RPMI7951 (cell line): ENCODE data around the gene TAP2. TPM values are rescaled to one million over a fixed set of nuclear protein-coding genes. Genes with fewer than 3 reads are reported as not detected.

Source experiments
- DNase-seq: peaks from one replicate; pipeline ENCODE4 v3.0.0-alpha.2; 2012; ENCODE audit warnings: low read depth
- total RNA-seq: library from RNA; depleted of rRNA; stranded (reverse); fragments of >200 nt; shearing (Covaris generic); gene quantifications from 2 replicates; pipeline ENCODE4 v1.2.3, GENCODE V29; 2014; rRNA removed

The TAP2 gene
- total RNA-seq, 1 experiment from 2014 or later: 18.3 TPM

DNA sequence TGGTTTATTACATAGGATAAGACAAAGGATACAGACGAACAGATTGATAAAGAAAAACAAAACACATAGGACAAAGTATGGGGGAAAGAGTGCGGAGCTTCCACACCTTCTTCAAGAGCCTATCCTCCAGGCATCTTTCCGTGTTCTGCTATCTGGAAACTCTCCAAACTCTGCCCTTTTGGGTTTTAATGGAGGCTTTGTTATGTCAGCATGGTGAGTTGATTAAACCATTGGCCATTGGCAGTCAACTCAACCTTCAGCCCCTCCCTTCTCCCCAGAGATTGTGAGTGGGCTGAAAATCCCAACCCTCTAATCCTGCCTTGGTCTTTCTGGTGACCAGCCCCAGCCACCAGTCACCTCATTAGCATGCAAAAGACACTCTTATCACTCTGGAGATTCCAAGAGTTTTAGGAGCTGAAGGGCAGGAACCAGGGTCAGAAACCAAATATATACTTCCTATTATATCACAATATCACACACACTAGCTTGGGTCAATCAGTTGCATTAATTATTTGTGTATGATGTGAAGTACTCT is 45.6 kb downstream of the TAP2 start:
- no peak for DNase-seq

DNA sequence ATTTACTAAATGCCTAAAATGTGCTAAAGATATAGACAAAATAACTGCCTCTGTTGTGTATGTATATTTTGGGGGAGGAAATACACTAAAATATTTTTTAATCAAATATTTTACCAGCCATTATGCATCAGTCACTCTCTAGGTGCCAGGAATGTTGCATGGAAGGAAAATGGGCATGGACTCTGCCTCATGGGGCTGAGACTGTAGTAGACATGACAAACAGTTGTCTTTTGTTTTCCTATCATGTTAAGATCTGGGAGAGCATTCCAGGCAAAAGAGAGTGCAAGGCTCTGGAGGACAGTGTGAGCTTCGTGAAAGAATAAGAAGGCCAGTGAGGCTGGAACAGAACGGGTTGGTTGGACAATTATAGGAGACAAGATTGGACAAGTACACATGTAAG is 48.2 kb downstream of the TAP2 start:
- peak; percentile 37 for DNase-seq

Other genes starting within 250 kb of the TAP2 start
- gene HLA-DRB1, start 248.9 kb downstream of the TAP2 start, total RNA-seq: 4.7 and 5.5 TPM in 2 replicates
- gene HLA-DQA1, start 201.3 kb downstream of the TAP2 start, total RNA-seq: not detected in 2 replicates
- gene HLA-DQB1, start 172.1 kb downstream of the TAP2 start, total RNA-seq: not detected in 2 replicates
- not detected in 2 replicates for gene HLA-DQA2, start 97.3 kb downstream of the TAP2 start, total RNA-seq
- gene HLA-DQB2, start 75.2 kb downstream of the TAP2 start, total RNA-seq: not detected in 2 replicates
- gene HLA-DOB, start 21.7 kb downstream of the TAP2 start, total RNA-seq: 0.10 TPM in 1 of 2 replicates, not detected in the other
- 141 and 189 TPM in 2 replicates for gene PSMB8, start 5.3 kb upstream of the TAP2 start, total RNA-seq
- gene TAP1, start 15.0 kb upstream of the TAP2 start, total RNA-seq: 84.7 and 93.7 TPM in 2 replicates
- gene PSMB9, start 15.5 kb upstream of the TAP2 start, total RNA-seq: 174 and 201 TPM in 2 replicates
- gene HLA-DMB, start 102.3 kb upstream of the TAP2 start, total RNA-seq: 2.5 and 3.1 TPM in 2 replicates
- 10.1 and 10.9 TPM in 2 replicates for gene HLA-DMA, start 114.4 kb upstream of the TAP2 start, total RNA-seq
- gene BRD2, start 129.9 kb upstream of the TAP2 start, total RNA-seq: 77.5 and 82.1 TPM in 2 replicates
- gene HLA-DOA, start 170.9 kb upstream of the TAP2 start, total RNA-seq: under 0.01 TPM in 1 of 2 replicates, not detected in the other
- gene HLA-DPA1, start 234.9 kb upstream of the TAP2 start, total RNA-seq: 4.4 and 10.0 TPM in 2 replicates
- gene HLA-DPB1, start 237.3 kb upstream of the TAP2 start, total RNA-seq: 29.6 and 35.4 TPM in 2 replicates